ENCODE measurements around the gene COPB1. TPM values are rescaled to one million over a fixed set of nuclear protein-coding genes. Genes with fewer than 3 reads are reported as not detected.

COPB1 gene
- polyA plus RNA-seq, 1 donor from 2014 or later: 157 TPM

GRCh38 chr11:14455648-14456430 lies 43.8 kb downstream of the COPB1 start:
- H3F3A ChIP-seq (ENCODE audit: insufficient read depth, low read length, poor library complexity, severe bottlenecking): peaks cover 3% of the 10 kb centered on the region
- peaks cover 3% of the 10 kb centered on the region for H3K36me3 ChIP-seq (ENCODE audit: insufficient read depth, low read length)
- H2AFZ ChIP-seq (ENCODE audit: low read depth, low read length): no peak overlapping the region
- H4K20me1 ChIP-seq (ENCODE audit: insufficient read depth): no peaks in the 10 kb centered on the region
- H3K9ac ChIP-seq (ENCODE audit: low read length): no peak overlapping the region
- H3K79me2 ChIP-seq (replicated peaks; ENCODE audit: insufficient read depth, low read length): no peaks in the 10 kb centered on the region
- no peaks in the 10 kb centered on the region for H3K27me3 ChIP-seq (ENCODE audit: insufficient read depth, low read depth, low read length)
- TF ChIP-seq EZH2 (IDR thresholded peaks at IDR 0.05; ENCODE audit: borderline replicate concordance, insufficient read depth, low read length, poor library complexity, severe bottlenecking) (no peak), MXI1 (conservative IDR thresholded peaks at IDR 0.05; ENCODE audit: poor library complexity, severe bottlenecking) (no peak), REST (IDR thresholded peaks at IDR 0.05; ENCODE audit: borderline replicate concordance) (no peak)
- no peaks in the 10 kb centered on the region for H3K9me3 ChIP-seq (ENCODE audit: low read length)
- no peak overlapping the region for H3K4me2 ChIP-seq (ENCODE audit: low read length)
- no peak overlapping the region for H3K4me3 ChIP-seq (ENCODE audit: low read length)
- H3K9me2 ChIP-seq (ENCODE audit: insufficient read depth, low read length): no peaks in the 10 kb centered on the region
- H3K27ac ChIP-seq (ENCODE audit: low read length): no peak overlapping the region

- Histone ChIP-seq H2AFZ (ENCODE audit: low read depth, low read length) (no peak overlapping the region), H3K27me3 (ENCODE audit: insufficient read depth, low read depth, low read length) (no peaks in the 10 kb centered on the region), H4K20me1 (ENCODE audit: insufficient read depth) (no peaks in the 10 kb centered on the region), H3K9me2 (ENCODE audit: insufficient read depth, low read length) (no peaks in the 10 kb centered on the region), H3K4me2 (ENCODE audit: low read length) (no peak overlapping the region), H3F3A (ENCODE audit: insufficient read depth, low read length, poor library complexity, severe bottlenecking) (peaks cover 3% of the 10 kb centered on the region), H3K36me3 (ENCODE audit: insufficient read depth, low read length) (peaks cover 3% of the 10 kb centered on the region), H3K9ac (ENCODE audit: low read length) (no peak overlapping the region), H3K4me3 (ENCODE audit: low read length) (no peak overlapping the region), H3K9me3 (ENCODE audit: low read length) (no peaks in the 10 kb centered on the region), H3K79me2 (replicated peaks; ENCODE audit: insufficient read depth, low read length) (no peaks in the 10 kb centered on the region), H3K27ac (ENCODE audit: low read length) (no peak overlapping the region)
- no peak for TF ChIP-seq EZH2 (IDR thresholded peaks at IDR 0.05; ENCODE audit: borderline replicate concordance, insufficient read depth, low read length, poor library complexity, severe bottlenecking)
- TF ChIP-seq CTCF (IDR thresholded peaks at IDR 0.05; ENCODE audit: poor library complexity, severe bottlenecking): peak; percentile 79
- no peak for TF ChIP-seq EP300 (conservative IDR thresholded peaks at IDR 0.05; ENCODE audit: poor library complexity, severe bottlenecking)
- TF ChIP-seq RAD21 (conservative IDR thresholded peaks at IDR 0.05): peak; percentile 76
- no peak for TF ChIP-seq TAF1 (IDR thresholded peaks at IDR 0.05; ENCODE audit: low read depth)
- peak; percentile 86 for TF ChIP-seq SMC3 (conservative IDR thresholded peaks at IDR 0.05; ENCODE audit: poor library complexity)
- TF ChIP-seq POLR2AphosphoS5 (IDR thresholded peaks at IDR 0.05): no peak
- no peak for TF ChIP-seq MXI1 (conservative IDR thresholded peaks at IDR 0.05; ENCODE audit: poor library complexity, severe bottlenecking)
These were observed 44.6 kb downstream of the COPB1 start for GRCh38 chr11:14454861-14455632.

Measured in neural cell (in vitro differentiated cells).